ENCODE results near the gene FRMPD4.

- no peak for TF ChIP-seq CTCF (IDR thresholded peaks at IDR 0.05)
- TF ChIP-seq POLR2A (IDR thresholded peaks at IDR 0.05) = no peak
These were observed 432.7 kb downstream of the FRMPD4 start for GRCh38 chrX:12570859-12571501.

Data from adrenal gland (tissue), 5 donors.